IPS-18c (cell line): ENCODE data around the gene STK32B.

Experiments used
- H3K4me3 ChIP-seq: 2 replicates; pipeline ENCODE4 v1.7.0; 2013; ENCODE audit warnings: low read depth, mild to moderate bottlenecking, low read length, moderate library complexity; ENCODE audit not compliant: insufficient read depth
- H3K9me3 ChIP-seq: one replicate; pipeline ENCODE4 v1.6.1; 2013; ENCODE audit warnings: mild to moderate bottlenecking, low read length, moderate library complexity; ENCODE audit not compliant: control insufficient read depth, insufficient read depth

The STK32B gene

GRCh38 chr4:5026371-5026770 is 24.9 kb upstream of the STK32B start:
- Histone ChIP-seq H3K9me3 (no peaks in the 10 kb centered on the region), H3K4me3 (no peak overlapping the region)

- no peak overlapping the region for H3K4me3 ChIP-seq
- no peaks in the 10 kb centered on the region for H3K9me3 ChIP-seq
These were observed 23.9 kb upstream of the STK32B start for GRCh38 chr4:5027346-5027745.

GRCh38 chr4:5028480-5028879 is 22.8 kb upstream of the STK32B start:
- Histone ChIP-seq H3K4me3 (no peak overlapping the region), H3K9me3 (no peaks in the 10 kb centered on the region)

- H3K9me3 ChIP-seq = no peaks in the 10 kb centered on the region
These were observed 21.8 kb upstream of the STK32B start for GRCh38 chr4:5029447-5029846.

GRCh38 chr4:5030221-5030620 is 21.1 kb upstream of the STK32B start:
- Histone ChIP-seq H3K4me3 (no peak overlapping the region), H3K9me3 (no peaks in the 10 kb centered on the region)

More at GRCh38 chr4:5029447-5029846, 21.8 kb upstream of the STK32B start:
- no peak overlapping the region for H3K4me3 ChIP-seq

GRCh38 chr4:5030927-5031326 is 20.4 kb upstream of the STK32B start:
- Histone ChIP-seq H3K4me3 (no peak overlapping the region), H3K9me3 (no peaks in the 10 kb centered on the region)

- H3K4me3 ChIP-seq = no peak overlapping the region
These were observed 18.5 kb upstream of the STK32B start for GRCh38 chr4:5032813-5033212.

GRCh38 chr4:5033281-5033841 is 17.9 kb upstream of the STK32B start:
- no peak overlapping the region for H3K4me3 ChIP-seq
- no peaks in the 10 kb centered on the region for H3K9me3 ChIP-seq

More at GRCh38 chr4:5032813-5033212, 18.5 kb upstream of the STK32B start:
- no peaks in the 10 kb centered on the region for H3K9me3 ChIP-seq

- H3K9me3 ChIP-seq = no peaks in the 10 kb centered on the region
- no peak overlapping the region for H3K4me3 ChIP-seq
These were observed 17.1 kb upstream of the STK32B start for GRCh38 chr4:5034206-5034605.

- Histone ChIP-seq H3K9me3 (no peaks in the 10 kb centered on the region), H3K4me3 (no peak overlapping the region)
These were observed 15.0 kb upstream of the STK32B start for GRCh38 chr4:5036239-5036638.

GRCh38 chr4:5037553-5038551 is 13.4 kb upstream of the STK32B start:
- Histone ChIP-seq H3K4me3 (no peak overlapping the region), H3K9me3 (no peaks in the 10 kb centered on the region)

GRCh38 chr4:5039800-5040199 is 11.5 kb upstream of the STK32B start:
- Histone ChIP-seq H3K9me3 (no peaks in the 10 kb centered on the region), H3K4me3 (no peak overlapping the region)

GRCh38 chr4:5040856-5041620 is 10.2 kb upstream of the STK32B start:
- Histone ChIP-seq H3K9me3 (no peaks in the 10 kb centered on the region), H3K4me3 (no peak overlapping the region; the same call in 1 of the 2 replicates)

GRCh38 chr4:5041699-5042098 is 9.6 kb upstream of the STK32B start:
- Histone ChIP-seq H3K9me3 (no peaks in the 10 kb centered on the region), H3K4me3 (no peak overlapping the region)

- no peak overlapping the region for H3K4me3 ChIP-seq
These were observed 7.7 kb upstream of the STK32B start for GRCh38 chr4:5043579-5043978.

GRCh38 chr4:5044341-5044740 is 6.9 kb upstream of the STK32B start:
- H3K4me3 ChIP-seq = no peak overlapping the region

More at GRCh38 chr4:5043579-5043978, 7.7 kb upstream of the STK32B start:
- H3K9me3 ChIP-seq = no peaks in the 10 kb centered on the region

GRCh38 chr4:5045097-5045496 is 6.2 kb upstream of the STK32B start:
- Histone ChIP-seq H3K4me3 (no peak overlapping the region), H3K9me3 (no peaks in the 10 kb centered on the region)

More at GRCh38 chr4:5044341-5044740, 6.9 kb upstream of the STK32B start:
- H3K9me3 ChIP-seq = no peaks in the 10 kb centered on the region
